ENCODE measurements around the gene NAA50.

NAA50 gene

DNA sequence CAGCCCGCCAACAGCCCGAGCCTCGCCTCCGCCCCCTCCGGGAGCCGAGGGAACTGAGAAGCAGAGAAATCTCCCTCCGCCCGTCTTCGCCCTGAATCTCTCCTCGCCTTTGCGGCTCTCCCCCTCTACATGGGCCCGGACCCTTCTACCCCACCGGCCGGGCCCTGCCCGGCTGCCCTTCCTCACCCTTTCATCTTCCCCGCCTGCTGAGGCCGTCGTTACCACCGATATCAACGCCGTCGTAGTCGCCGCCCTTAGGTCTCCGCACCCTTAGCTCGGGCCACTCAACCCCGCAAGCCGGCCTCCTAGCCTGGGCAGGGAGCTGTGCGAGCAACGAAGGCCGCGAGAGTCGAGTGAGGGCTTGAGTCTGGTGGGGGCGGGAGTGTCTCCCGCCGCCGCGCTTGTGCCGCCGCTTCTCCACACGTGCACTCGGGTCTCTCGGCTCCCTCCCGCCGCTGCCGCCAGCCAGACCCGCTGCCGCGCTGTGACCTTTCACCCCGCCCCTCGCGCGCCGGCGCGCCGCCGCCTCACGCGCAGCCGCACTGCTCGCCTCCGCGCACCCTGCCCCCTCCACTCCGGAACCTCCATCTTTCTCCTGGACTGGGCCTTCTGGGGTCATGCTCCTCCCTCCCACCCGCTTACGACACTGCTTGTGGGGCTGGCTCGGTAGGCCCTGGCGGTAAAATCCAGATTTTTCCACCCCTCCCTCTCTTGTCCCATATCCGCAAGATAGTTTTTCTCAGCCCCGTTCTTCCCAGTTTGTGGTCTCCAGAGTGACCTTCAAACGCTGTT, at the start of gene NAA50:
NAA50 (minus strand) TSS at position 494 of the 792 bp plus-strand sequence; CDS start at position 194, 300 bp downstream.
- peak; percentile 97 for DNase-seq

GRCh38 chr3:113795693-113796092, 49.6 kb upstream of the NAA50 start:
- DNase-seq, result no peak

GRCh38 chr3:113794526-113794925, 48.5 kb upstream of the NAA50 start:
- DNase-seq, result no peak

DNA sequence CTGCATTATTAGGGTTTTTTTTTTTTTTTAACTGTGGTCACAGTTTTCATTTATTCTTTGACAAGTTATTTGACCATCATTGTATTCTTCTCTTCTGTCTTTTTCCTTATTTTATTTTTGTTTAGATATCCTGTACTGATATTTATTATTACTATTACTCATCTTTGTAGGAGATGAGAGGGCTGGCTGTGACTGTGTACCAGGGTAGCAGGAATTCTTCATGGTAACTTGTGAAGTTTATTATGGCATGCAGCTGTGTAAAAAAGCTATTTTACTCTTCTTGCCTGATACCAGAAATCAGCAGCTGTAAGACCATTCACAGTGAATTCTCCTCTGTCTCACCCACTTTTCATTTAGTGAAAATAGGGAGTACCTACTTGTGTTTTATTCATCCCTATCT, 45.3 kb upstream of the NAA50 start:
- DNase-seq, result no peak

- DNase-seq, result no peak
Measured at GRCh38 chr3:113783980-113784379, 37.9 kb upstream of the NAA50 start.

GRCh38 chr3:113783463-113783862, 37.4 kb upstream of the NAA50 start:
- DNase-seq, result no peak

DNA sequence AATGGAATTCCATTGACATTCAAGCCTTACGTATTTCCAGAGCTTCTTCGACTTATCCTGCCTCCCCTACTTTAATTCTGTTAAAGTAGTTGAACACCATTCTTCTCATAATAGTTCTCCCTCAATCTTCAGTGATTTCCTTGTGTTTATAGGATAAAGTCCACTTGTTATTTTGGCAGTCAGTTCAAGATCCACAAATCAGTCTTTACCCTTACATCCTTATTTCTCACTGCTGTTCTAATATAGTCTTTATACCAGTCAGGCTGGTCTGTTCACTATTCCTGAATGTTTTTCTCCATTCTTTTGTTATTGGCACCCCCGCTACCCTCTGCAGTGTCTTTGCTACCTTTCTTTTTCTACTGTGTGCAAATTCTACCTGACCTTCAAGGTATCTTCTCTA, 30.5 kb upstream of the NAA50 start:
- DNase-seq, result no peak

GRCh38 chr3:113775516-113775915, 29.5 kb upstream of the NAA50 start:
- DNase-seq, result no peak

- DNase-seq, result no peak
Measured at GRCh38 chr3:113773381-113773780, 27.3 kb upstream of the NAA50 start.

GRCh38 chr3:113771993-113772392, 25.9 kb upstream of the NAA50 start:
- no peak for DNase-seq

DNA sequence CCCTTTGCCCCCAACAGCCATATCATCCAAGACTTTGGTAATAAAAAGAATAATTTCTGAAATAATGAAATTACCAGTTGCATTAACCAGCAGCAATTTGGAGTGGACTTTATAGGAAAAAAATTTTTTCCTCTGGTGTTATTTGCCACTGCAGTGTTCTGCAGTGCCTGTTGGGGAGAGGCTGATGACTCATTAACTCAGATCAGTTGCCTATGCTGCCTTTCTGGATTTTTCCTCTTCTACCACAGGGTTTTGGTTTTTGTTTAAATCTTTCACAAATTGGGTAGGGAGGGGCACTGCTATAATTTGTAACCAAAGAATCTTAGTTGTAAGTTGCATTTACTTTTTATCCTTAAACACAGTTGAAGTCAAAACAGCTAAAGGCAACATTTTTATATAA, 23.5 kb upstream of the NAA50 start:
- DNase-seq, result no peak

- no peak for DNase-seq
Measured at GRCh38 chr3:113764698-113765097, 18.6 kb upstream of the NAA50 start.

DNA sequence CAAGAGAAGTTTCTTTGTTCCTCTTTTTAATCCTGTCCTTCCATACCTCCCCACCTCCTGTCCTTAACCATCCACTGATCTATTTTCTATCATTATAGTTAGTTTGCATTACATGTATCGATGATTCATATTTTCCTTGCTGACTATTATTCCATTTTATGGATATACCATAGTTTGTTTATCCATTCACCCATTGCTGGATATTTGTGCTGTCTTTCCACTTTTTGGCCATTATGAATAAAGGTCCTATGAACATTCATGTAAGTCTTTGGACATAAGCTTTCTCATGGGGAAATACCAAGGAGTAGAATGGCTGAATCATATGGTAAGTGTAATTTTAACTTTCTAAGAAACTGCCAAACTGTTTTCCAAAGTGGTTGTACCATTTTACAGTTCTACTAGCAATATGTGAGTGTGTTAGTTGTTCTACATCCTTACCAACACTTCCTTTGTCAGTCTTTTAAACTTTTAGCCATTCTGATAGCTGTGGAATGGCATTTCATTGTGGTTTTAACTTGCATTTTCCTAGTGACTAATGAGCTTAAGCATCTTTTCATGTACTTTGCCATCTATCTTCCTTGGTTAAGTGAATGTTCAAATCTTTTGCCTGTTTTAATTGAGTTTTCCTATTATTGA, 12.5 kb upstream of the NAA50 start:
- DNase-seq, result no peak

- no peak for DNase-seq
Measured at GRCh38 chr3:113754494-113755159, 8.6 kb upstream of the NAA50 start.

- no peak for DNase-seq
Measured at GRCh38 chr3:113753376-113753985, 7.4 kb upstream of the NAA50 start.

DNA sequence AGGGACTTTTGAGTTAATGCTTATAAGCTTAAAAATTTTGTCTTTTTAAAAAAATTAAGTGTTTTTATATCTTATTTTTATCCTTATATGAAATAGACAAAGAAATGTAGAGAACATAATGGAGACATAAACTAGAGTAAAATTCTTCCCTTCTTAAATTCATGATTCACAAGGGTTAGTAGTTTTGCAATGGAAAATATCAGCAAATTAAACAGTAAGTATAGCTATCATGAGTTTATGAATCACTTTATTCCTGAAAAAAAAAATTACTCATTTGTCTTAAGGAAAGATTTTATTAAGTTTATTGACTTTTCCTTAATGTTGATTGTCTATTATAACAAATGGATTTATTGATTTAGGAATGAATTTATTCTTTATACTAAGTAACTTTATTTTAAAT, 5.1 kb upstream of the NAA50 start:
- DNase-seq, result no peak

DNA sequence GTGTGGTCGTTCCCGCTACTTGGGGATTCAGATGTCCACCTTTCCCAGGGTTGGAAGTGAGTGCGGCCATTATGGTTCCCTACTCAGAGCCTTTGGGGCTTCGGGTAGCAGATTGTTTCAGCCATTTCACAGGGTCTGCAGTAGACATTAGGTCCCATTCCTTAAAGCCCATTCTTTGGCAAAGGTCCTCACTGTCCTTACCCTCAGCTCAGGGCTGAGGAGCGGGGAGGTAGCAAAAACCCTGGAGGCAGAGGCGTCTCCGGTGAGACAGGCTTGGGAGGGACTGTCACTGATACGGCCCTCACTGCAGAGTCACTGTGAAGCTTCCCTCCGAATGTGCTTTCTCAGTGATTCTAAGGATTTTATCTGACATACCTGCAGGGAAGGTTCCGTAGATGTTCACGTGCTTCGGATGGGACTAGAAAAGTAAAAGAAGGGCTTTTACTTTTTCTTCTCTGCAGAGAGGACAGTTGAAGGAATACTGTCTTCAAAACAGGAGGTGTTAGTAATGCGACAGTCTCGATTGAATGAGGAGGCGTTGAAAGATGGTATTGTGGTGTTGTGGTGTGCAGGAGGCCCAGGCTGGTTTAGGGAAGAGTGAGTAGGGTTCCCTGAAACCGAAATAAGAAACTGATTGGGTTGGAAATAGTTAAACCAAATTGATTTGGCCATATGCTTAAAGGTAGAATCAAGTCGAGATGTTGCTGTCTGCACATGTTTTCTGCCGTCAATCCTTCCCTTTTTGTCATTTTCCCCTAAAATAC, 1.4 kb upstream of the NAA50 start:
- DNase-seq, result peak; percentile 72

DNA sequence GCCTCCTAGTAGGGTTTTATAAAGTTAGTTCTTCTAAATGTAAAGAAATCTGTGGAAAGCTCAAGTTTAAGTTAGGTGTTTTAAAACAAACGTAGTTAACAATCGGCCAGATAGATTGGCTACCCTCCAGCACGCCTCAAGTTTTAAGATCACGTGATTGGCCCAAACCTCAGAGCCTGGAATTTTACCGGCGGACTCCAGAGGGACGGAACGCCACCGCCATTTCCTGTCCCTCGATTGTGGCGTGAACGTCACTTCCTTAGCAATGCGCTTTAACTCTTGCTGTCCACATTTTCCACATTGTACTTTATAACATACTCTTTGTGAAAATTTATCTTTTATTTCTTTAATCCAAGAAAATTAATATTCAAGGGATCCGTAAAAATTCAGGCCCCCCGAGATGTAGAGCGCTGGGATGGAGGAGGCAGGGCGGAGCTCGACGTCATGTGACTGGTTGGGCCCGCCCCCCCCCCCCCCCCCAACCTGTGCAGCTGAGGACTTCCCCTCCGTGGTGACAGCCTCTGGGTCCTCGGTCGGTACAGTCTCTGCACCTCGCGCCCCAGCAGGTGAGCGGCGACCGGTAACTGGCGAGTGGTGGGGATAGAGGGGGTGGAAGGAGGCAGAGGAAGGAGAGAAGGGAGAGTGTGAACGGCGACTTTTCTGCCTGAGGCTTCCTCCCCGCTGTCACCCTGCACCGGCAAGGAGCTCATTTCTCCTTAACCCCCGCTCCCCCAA, 666 bp upstream of the NAA50 start, which contains the start of gene ATP6V1A:
ATP6V1A (plus strand) TSS at position 488 of the 735 bp plus-strand sequence. CDS start 31,719 bp downstream, outside the sequence.
- peak; percentile 88 for DNase-seq

- DNase-seq, result peak; percentile 81
Measured at GRCh38 chr3:113744941-113745755, 901 bp downstream of the NAA50 start.

GRCh38 chr3:113743006-113743630, 2.9 kb downstream of the NAA50 start:
- no peak for DNase-seq

Measured in activated CD8-positive, alpha-beta memory T cell treated with anti-CD3 and anti-CD28 coated beads for 24 hours (primary cell).